Body of pancreas (tissue), 4 donors: ENCODE results near the gene PCK1. TPM values are rescaled to one million over a fixed set of nuclear protein-coding genes. Genes with fewer than 3 reads are reported as not detected.
A peak's percentile ranks its signal among the peaks of the same experiment; 100 is the strongest.

Source experiments
- ATAC-seq: fragments of 150-250 bp; one replicate; pipeline ENCODE4 v1.9.1; 2016
- DNase-seq, 4 donors: peaks; one replicate each; pipeline ENCODE4 v3.0.0-alpha.2; 2019
- H3K27ac ChIP-seq, 4 donors: fragments of 200-600 bp; sonication (generic); 1 replicate in 3 of 4; 2 replicates in 1 of 4; pipeline versions ENCODE4 v1.5.1 to v1.6.1; 2016 to 2019; ENCODE audit warnings: mild to moderate bottlenecking in 1 of 4, mixed read lengths in 1 of 4, moderate library complexity in 1 of 4
- H3K27me3 ChIP-seq, 2 donors: fragments of 200-600 bp; sonication (generic); one replicate each; pipeline ENCODE4 v1.6.0; 2016; ENCODE audit warnings: mild to moderate bottlenecking in 1 of 2
- H3K36me3 ChIP-seq, 2 donors: fragments of 200-600 bp; sonication (generic); replicated peaks in 1 of 2; 2 replicates each; pipeline ENCODE4 v1.5.1; 2016; ENCODE audit warnings: low read depth in 2 of 2; ENCODE audit not compliant: insufficient read depth in 1 of 2
- H3K4me1 ChIP-seq: fragments of 200-600 bp; sonication (generic); one replicate; pipeline ENCODE4 v1.6.0; 2016
- H3K4me3 ChIP-seq, 2 donors: fragments of 200-600 bp; sonication (generic); 1 replicate in 1 of 2; 2 replicates in 1 of 2; pipeline ENCODE4 v1.5.1; 2016 to 2019
- H3K9me3 ChIP-seq, 3 donors: fragments of 200-600 bp; sonication (generic); 1 replicate in 2 of 3; 2 replicates in 1 of 3; pipeline ENCODE4 v1.5.1; 2016
- POLR2A ChIP-seq, 3 donors: fragments of 450-650 bp; IDR thresholded peaks; one replicate each; pipeline ENCODE4 v1.6.1; 2016; ENCODE audit warnings: antibody characterized with exemption in 3 of 3, mild to moderate bottlenecking in 2 of 3
- WGBS, 2 donors: methylation state at CpG; one replicate each; pipeline ENCODE4 v1.1.5; 2017; 5-methylcytosine and 5-hydroxymethylcytosine counted together
- intact Hi-C: fragments of 100-400 bp; cut with DNase I; formaldehyde crosslinking; loops from one replicate; pipeline ENCODE4 v1.15.1; 2023
- total RNA-seq, 2 donors: library from RNA; depleted of rRNA; stranded (reverse); fragments of >200 nt; gene quantifications; one replicate each; pipeline ENCODE4 v1.1.0, GENCODE V29; 2016
- TF ChIP-seq, protein P1 (sequence below), 7 experiments: fragments of 450-650 bp in 4 of 7; fragments of 200-600 bp in 3 of 7; sonication (generic) in 3 of 7; IDR thresholded peaks; one replicate each; pipeline ENCODE4 v1.5.1; 2016 to 2019; ENCODE audit warnings: antibody characterized with exemption in 7 of 7

The PCK1 gene
- total RNA-seq, 2 donors from 2014 or later: 14.3 to 33.3 TPM

DNA sequence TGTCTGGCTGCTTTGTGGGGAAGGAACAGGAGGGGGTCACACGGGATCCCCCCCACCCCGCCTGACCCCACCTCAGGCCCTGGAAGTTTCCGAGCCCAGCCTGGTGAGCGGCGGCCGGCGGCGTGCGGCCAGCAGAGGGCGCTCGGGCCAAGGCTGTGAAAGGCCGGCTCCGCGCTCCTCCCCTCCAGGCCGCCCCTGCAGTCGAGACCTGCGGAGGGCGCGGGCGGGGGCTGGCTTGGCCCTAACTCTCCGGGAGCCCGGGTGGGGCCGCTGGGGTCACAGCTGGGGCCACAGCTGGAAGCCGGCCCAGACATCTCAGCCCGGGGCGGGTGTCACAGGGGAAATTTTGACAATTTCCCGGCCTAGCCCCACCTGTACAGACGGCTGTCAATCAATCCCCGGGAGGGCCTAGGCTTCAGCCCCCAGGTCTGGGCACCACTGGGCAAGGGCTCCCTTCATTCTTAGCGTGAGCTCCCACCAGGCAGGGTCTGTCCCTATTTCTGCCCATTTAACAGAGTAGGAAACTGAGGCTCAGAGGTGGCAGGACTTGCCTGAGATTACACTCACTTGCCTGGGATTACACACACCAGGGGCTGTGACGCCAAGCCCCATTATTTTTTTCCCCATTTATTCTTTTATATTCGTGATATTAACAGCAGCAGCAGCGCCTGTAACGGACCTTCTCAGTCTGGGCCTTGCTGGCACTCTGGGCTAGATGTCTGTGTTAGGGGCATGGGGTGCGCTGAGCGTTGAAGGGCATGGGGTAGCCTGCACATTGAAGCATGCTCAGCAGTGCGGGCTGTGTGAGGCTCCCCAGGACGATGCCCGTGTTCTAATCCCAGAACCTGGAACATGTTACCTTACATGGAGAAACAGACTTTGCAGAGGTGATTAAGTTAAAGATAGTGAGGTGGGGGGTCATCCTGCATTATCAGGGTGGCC, 36.4 kb downstream of the PCK1 start:
- peak; percentile 67 to 81 (median 70) for DNase-seq
- intact Hi-C loops: loop anchor here (5.0 kb wide), 2 partner anchors 600 to 615 kb away; no protein-coding TSS in a partner anchor
- TF ChIP-seq, protein P1, sequence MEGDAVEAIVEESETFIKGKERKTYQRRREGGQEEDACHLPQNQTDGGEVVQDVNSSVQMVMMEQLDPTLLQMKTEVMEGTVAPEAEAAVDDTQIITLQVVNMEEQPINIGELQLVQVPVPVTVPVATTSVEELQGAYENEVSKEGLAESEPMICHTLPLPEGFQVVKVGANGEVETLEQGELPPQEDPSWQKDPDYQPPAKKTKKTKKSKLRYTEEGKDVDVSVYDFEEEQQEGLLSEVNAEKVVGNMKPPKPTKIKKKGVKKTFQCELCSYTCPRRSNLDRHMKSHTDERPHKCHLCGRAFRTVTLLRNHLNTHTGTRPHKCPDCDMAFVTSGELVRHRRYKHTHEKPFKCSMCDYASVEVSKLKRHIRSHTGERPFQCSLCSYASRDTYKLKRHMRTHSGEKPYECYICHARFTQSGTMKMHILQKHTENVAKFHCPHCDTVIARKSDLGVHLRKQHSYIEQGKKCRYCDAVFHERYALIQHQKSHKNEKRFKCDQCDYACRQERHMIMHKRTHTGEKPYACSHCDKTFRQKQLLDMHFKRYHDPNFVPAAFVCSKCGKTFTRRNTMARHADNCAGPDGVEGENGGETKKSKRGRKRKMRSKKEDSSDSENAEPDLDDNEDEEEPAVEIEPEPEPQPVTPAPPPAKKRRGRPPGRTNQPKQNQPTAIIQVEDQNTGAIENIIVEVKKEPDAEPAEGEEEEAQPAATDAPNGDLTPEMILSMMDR (IDR thresholded peaks at IDR 0.05): peak; percentile 74 to 96 (median 86)
- TF ChIP-seq POLR2A (IDR thresholded peaks at IDR 0.05): no peak
- Histone ChIP-seq H3K4me3 (no peak overlapping the region), H3K27ac (no peak overlapping the region), H3K4me1 (peaks cover 8% of the 10 kb centered on the region), H3K27me3 (peaks cover 0 to 7% of the 10 kb centered on the region in 2 donors), H3K36me3 (no peaks in the 10 kb centered on the region), H3K9me3 (no peaks in the 10 kb centered on the region)
- peak; percentile 61 for ATAC-seq
- WGBS, 2 donors: 20 to 55% methylated on average over 10 to 25 of the region's 39 CpGs

DNA sequence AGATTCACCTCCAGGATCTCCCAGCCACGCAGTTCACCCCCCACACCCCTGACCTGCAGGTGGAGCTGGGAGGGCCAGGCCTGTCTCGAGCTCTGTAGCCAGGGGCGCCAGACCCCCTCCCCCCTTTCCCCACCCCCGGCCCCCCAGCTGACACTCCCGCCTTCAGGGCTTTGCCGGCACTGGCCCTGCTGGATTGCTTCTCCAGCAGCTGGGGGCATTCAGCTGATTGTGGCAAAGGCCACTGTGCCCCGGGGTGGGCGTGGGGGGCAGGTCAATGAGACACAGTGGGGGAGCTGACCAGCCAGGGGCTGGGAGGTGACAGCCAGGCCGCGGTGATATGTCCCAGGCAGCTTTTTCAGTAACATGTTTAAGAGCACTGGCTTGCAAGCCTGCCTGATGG, 37.1 kb downstream of the PCK1 start:
- DNase-seq (no peak), ATAC-seq (no peak)
- H3K36me3 ChIP-seq: no peaks in the 10 kb centered on the region
- WGBS, 2 donors: 40 to 56% methylated on average over 1 to 9 of the region's 10 CpGs
- intact Hi-C loops: loop anchor here (5.0 kb wide), 2 partner anchors 599 to 614 kb away; no protein-coding TSS in a partner anchor
- peaks cover 8% of the 10 kb centered on the region for H3K4me1 ChIP-seq
- H3K9me3 ChIP-seq: no peaks in the 10 kb centered on the region
- TF ChIP-seq, protein P1 (IDR thresholded peaks at IDR 0.05): no peak
- no peak for TF ChIP-seq POLR2A (IDR thresholded peaks at IDR 0.05)
- H3K4me3 ChIP-seq: no peak overlapping the region
- peaks cover 0 to 7% of the 10 kb centered on the region in 2 donors for H3K27me3 ChIP-seq
- no peak overlapping the region for H3K27ac ChIP-seq

DNA sequence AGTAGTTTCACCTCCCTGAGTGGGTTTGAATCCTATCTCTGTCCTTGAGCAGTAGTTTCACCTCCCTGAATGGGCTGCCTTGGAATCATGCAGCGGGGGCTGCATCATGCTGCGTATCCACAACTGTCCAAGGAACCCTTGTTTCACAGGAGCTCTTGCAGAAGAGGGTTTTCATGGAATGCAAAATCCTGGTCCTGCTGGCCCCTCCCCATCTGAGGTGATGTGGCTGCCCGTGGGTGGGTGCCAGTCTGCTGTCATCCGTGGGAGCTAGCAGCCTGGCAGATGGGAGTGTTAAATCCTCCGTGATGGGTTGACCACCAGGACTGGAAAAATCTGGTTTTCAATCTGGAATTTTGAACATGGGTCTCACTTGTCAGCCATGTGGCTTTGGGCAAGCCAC, 37.6 kb downstream of the PCK1 start:
- no peaks in the 10 kb centered on the region for H3K36me3 ChIP-seq
- H3K27me3 ChIP-seq: peaks cover 0 to 7% of the 10 kb centered on the region in 2 donors
- TF ChIP-seq, protein P1 (IDR thresholded peaks at IDR 0.05): no peak
- TF ChIP-seq POLR2A (IDR thresholded peaks at IDR 0.05): no peak
- H3K4me1 ChIP-seq: peaks cover 8% of the 10 kb centered on the region
- no peak overlapping the region for H3K4me3 ChIP-seq
- H3K27ac ChIP-seq: no peak overlapping the region
- ATAC-seq (no peak), DNase-seq (no peak)
- H3K9me3 ChIP-seq: no peaks in the 10 kb centered on the region
- WGBS, 2 donors: 65 to 92% methylated on average over 3 to 5 of the region's 5 CpGs
- intact Hi-C loops: loop anchor here (5.0 kb wide), 2 partner anchors 599 to 614 kb away; no protein-coding TSS in a partner anchor

DNA sequence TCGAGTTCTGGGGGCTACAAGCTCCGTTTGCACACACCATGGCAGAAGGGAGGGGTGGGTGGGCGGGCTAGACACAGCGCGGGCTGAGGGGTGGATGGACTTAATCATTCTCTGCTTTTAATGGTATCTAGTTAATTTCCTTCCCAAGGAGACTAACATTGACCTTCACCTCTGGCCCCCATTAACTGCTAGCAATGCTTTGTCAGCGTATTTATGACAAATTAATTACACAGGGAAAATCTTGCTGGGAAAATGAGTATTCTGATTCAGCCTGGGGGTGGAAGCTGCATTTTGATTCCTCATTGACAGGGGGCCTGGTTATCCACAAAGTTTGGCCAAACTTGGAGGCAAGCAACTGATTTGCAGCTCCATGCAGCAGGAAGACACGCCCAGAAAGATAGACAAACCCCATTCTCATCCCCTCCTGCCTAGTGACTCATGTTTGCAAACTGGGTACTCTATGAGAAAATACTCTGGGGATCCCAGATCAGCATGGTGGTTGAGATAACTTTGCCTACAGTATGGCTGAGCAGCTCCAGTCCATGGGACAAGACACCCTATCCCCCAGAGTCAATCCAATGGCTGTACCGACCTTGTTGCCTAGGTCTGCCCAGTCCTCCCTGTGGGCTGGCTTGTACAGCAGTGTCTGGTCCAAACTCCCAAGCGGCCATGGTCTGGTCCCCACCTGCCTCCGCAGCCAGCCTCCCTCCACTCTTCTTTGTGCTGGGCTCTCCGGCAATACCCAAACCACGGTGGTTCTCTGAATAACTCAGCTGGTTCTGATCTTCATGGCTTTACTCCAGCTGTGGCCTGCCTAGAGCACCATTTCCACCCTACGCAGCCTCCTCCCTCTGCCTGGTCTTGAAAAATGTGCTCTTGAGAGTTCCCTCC, 39.7 kb downstream of the PCK1 start:
- no peaks in the 10 kb centered on the region for H3K36me3 ChIP-seq
- peaks cover 0 to 7% of the 10 kb centered on the region in 2 donors for H3K27me3 ChIP-seq
- no peak overlapping the region for H3K27ac ChIP-seq
- intact Hi-C loops: no loop called here
- no peak overlapping the region for H3K4me3 ChIP-seq
- 63 to 68% methylated on average over 13 of the region's 13 CpGs for WGBS, 2 donors
- DNase-seq (no peak), ATAC-seq (no peak)
- H3K4me1 ChIP-seq: peaks cover 8% of the 10 kb centered on the region
- no peaks in the 10 kb centered on the region for H3K9me3 ChIP-seq
- no peak for TF ChIP-seq POLR2A (IDR thresholded peaks at IDR 0.05)
- TF ChIP-seq, protein P1 (IDR thresholded peaks at IDR 0.05): no peak
